OCI-LY7 (cell line): ENCODE results near the gene SIRT3. TPM values are rescaled to one million over a fixed set of nuclear protein-coding genes. Genes with fewer than 3 reads are reported as not detected.

Experiments used
- BruUV-seq: library from RNA; stranded (reverse); fragments of 400-500 nt; replicated peaks from 2 replicates; lab custom pipeline; 2021; lab: Mats Ljungman, UMichigan
- CTCF ChIA-PET: fragments of 300-600 bp; sonication (Branson Sonifier 250); formaldehyde crosslinking; loops from one replicate; lab custom pipeline; 2022; ENCODE audit warnings: antibody characterized with exemption; ENCODE audit not compliant: unreplicated experiment; lab: Charles Lee
- POLR2A ChIA-PET: fragments of 300-600 bp; sonication (Branson Sonifier 250); formaldehyde crosslinking; loops from one replicate; lab custom pipeline; 2022; ENCODE audit warnings: antibody characterized with exemption; lab: Charles Lee
- DNase-seq: peaks from one replicate; pipeline ENCODE4 v3.0.0-alpha.2; 2015; ENCODE audit warnings: low spot score
- H2AFZ ChIP-seq: fragments of 200-600 bp; sonication (generic), shearing (Covaris generic); 2 replicates; pipeline ENCODE4 v1.6.1; 2014; ENCODE audit warnings: mild to moderate bottlenecking, antibody characterized with exemption, low read length, moderate library complexity
- H3K27ac ChIP-seq: fragments of 200-600 bp; sonication (generic); 2 replicates; pipeline ENCODE4 v1.5.1; 2014; ENCODE audit warnings: mixed run types, low read depth, mild to moderate bottlenecking, moderate library complexity, low read length, inconsistent platforms; ENCODE audit not compliant: poor library complexity, severe bottlenecking
- H3K36me3 ChIP-seq: fragments of 200-600 bp; sonication (generic); 2 replicates; pipeline ENCODE4 v1.6.1; 2014; ENCODE audit warnings: mild to moderate bottlenecking, antibody characterized with exemption, low read length, moderate library complexity, mixed read lengths; ENCODE audit not compliant: insufficient read depth
- H3K4me1 ChIP-seq: fragments of 200-600 bp; sonication (generic); 2 replicates; pipeline ENCODE4 v1.5.1; 2014; ENCODE audit warnings: mild to moderate bottlenecking, low read length; ENCODE audit not compliant: insufficient read depth, poor library complexity, severe bottlenecking
- H3K4me2 ChIP-seq: fragments of 200-600 bp; sonication (generic); 2 replicates; pipeline ENCODE4 v1.6.1; 2014; ENCODE audit warnings: mild to moderate bottlenecking, low read length
- H3K4me3 ChIP-seq: fragments of 200-600 bp; sonication (generic); 2 replicates; pipeline ENCODE4 v1.5.1; 2014; ENCODE audit warnings: mild to moderate bottlenecking, low read depth, low read length; ENCODE audit not compliant: poor library complexity, severe bottlenecking
- H3K79me2 ChIP-seq: fragments of 200-600 bp; sonication (generic); 2 replicates; pipeline ENCODE4 v1.6.1; 2016; ENCODE audit warnings: low read depth, mild to moderate bottlenecking, low read length, moderate library complexity, mixed read lengths; ENCODE audit not compliant: insufficient read depth
- H3K9me2 ChIP-seq: fragments of 200-600 bp; sonication (generic); 2 replicates; pipeline ENCODE4 v1.6.1; 2016; ENCODE audit warnings: mild to moderate bottlenecking, low read length, mixed read lengths; ENCODE audit not compliant: insufficient read depth
- H3K9me3 ChIP-seq: fragments of 200-600 bp; sonication (generic); 2 replicates; pipeline ENCODE4 v1.6.1; 2014; ENCODE audit warnings: mild to moderate bottlenecking, mixed run types, low read length, mixed read lengths
- H4K20me1 ChIP-seq: fragments of 200-600 bp; sonication (generic); 2 replicates; pipeline ENCODE4 v1.6.1; 2014; ENCODE audit warnings: mild to moderate bottlenecking, antibody characterized with exemption, low read length, moderate library complexity, mixed read lengths; ENCODE audit not compliant: insufficient read depth
- CTCF ChIP-seq: fragments of 200-600 bp; sonication (generic); conservative IDR thresholded peaks from 2 replicates; pipeline ENCODE4 v1.5.1; 2014; ENCODE audit warnings: mild to moderate bottlenecking, antibody characterized with exemption, low read length, moderate library complexity, mixed read lengths
- EZH2phosphoT487 ChIP-seq: fragments of 200-600 bp; sonication (generic); IDR thresholded peaks from 2 replicates; pipeline ENCODE4 v1.6.1; 2018; ENCODE audit warnings: low read depth, borderline replicate concordance, mild to moderate bottlenecking, mixed run types, antibody characterized with exemption, low read length, moderate library complexity, mixed read lengths
- intact Hi-C: fragments of 100-400 bp; cut with micrococcal nuclease; formaldehyde crosslinking; loops from one replicate; pipeline ENCODE4 v1.10.0; 2022; ENCODE audit not compliant: unreplicated experiment
- total RNA-seq, 2 experiments: library from RNA; depleted of rRNA in 1 of 2; stranded (reverse); fragments of >200 nt in 1 of 2; shearing (Covaris generic) in 1 of 2; gene quantifications; 2 replicates each; pipeline ENCODE4 v1.2.3, GENCODE V29; 2014 to 2022

SIRT3 gene
- total RNA-seq, 2 experiments from 2014 or later, result 8.5 to 21.0 TPM

GRCh38 chr11:250274-250673 is 14.1 kb upstream of the SIRT3 start:
- no TSS peak for BruUV-seq
- Histone ChIP-seq H3K4me2 (no peak overlapping the region), H3K4me1 (no peaks in the 10 kb centered on the region), H3K79me2 (no peaks in the 10 kb centered on the region), H4K20me1 (no peaks in the 10 kb centered on the region), H3K9me2 (no peaks in the 10 kb centered on the region), H3K27ac (no peak overlapping the region), H3K9me3 (no peaks in the 10 kb centered on the region), H2AFZ (no peak overlapping the region), H3K36me3 (peaks cover 85% of the 10 kb centered on the region), H3K4me3 (no peak overlapping the region)
- intact Hi-C loops, result loop anchor here (2.0 to 10.0 kb wide), 2 partner anchors 55 to 111 kb away; partner anchors contain the start of gene IFITM2
- TF ChIP-seq EZH2phosphoT487 (no peak), CTCF (no peak)
- POLR2A ChIA-PET, result interaction anchor here (0.8 to 1.6 kb wide), 5 partner anchors 9 to 43 kb away, joined by 3 to 5 read pairs (median 4); partner anchors contain the start of genes BET1L, PSMD13 and RIC8A
- no peak for DNase-seq
- CTCF ChIA-PET, result interaction anchor here (1.1 to 1.8 kb wide), 4 partner anchors 11 to 114 kb away, joined by 3 to 7 read pairs (median 4); no protein-coding TSS in a partner anchor

- no peak overlapping the region for H3K27ac ChIP-seq
- H3K4me2 ChIP-seq, result no peak overlapping the region
- BruUV-seq, result no TSS peak
- H3K9me3 ChIP-seq, result no peaks in the 10 kb centered on the region
- H3K9me2 ChIP-seq, result no peaks in the 10 kb centered on the region
- H4K20me1 ChIP-seq, result no peaks in the 10 kb centered on the region
- CTCF ChIA-PET, result no interaction called here
- intact Hi-C loops, result no loop called here
- DNase-seq, result no peak
- H2AFZ ChIP-seq, result no peak overlapping the region
- no peak for TF ChIP-seq CTCF
- no peak for TF ChIP-seq EZH2phosphoT487
- POLR2A ChIA-PET, result interaction anchor here (0.7 to 1.1 kb wide), 3 partner anchors 8 to 19 kb away, joined by 3 to 4 read pairs (median 3); partner anchors contain the start of gene PSMD13
- H3K36me3 ChIP-seq, result peaks cover 97% of the 10 kb centered on the region
- H3K4me3 ChIP-seq, result no peak overlapping the region
- no peaks in the 10 kb centered on the region for H3K4me1 ChIP-seq
- H3K79me2 ChIP-seq, result no peaks in the 10 kb centered on the region
These were observed 12.9 kb upstream of the SIRT3 start for GRCh38 chr11:249062-249461.

- H3K4me3 ChIP-seq, result no peak overlapping the region
- ChIA-PET CTCF (no interaction called here), POLR2A (no interaction called here)
- peaks cover 6% of the 10 kb centered on the region; the same call in 1 of the 2 replicates for H3K79me2 ChIP-seq
- intact Hi-C loops, result no loop called here
- no peak for DNase-seq
- no peak overlapping the region for H3K27ac ChIP-seq
- H3K9me2 ChIP-seq, result no peaks in the 10 kb centered on the region
- H3K4me2 ChIP-seq, result no peak overlapping the region
- TF ChIP-seq EZH2phosphoT487 (no peak), CTCF (no peak)
- H3K4me1 ChIP-seq, result no peaks in the 10 kb centered on the region
- BruUV-seq, result no TSS peak
- no peaks in the 10 kb centered on the region for H3K9me3 ChIP-seq
- no peak overlapping the region for H2AFZ ChIP-seq
- peaks cover 96% of the 10 kb centered on the region for H3K36me3 ChIP-seq
- H4K20me1 ChIP-seq, result no peaks in the 10 kb centered on the region
These were observed 8.2 kb upstream of the SIRT3 start for GRCh38 chr11:244376-244775.
